GM13976 (cell line): Measurements from ENCODE around the gene BPIFB1.

Experiments used
- DNase-seq: peaks from one replicate; pipeline ENCODE4 v3.0.0; 2012; ENCODE audit warnings: low spot score
- CTCF ChIP-seq: IDR thresholded peaks from 2 replicates; pipeline ENCODE4 v1.5.1; 2012; ENCODE audit warnings: borderline replicate concordance, mild to moderate bottlenecking; ENCODE audit not compliant: insufficient read depth; ENCODE audit errors: extremely low read depth, missing control alignments, control extremely low read depth
- in situ Hi-C: fragments of 300-500 bp; cut with MboI; formaldehyde crosslinking; loops from one replicate; pipeline ENCODE4 v1.12.0; 2022; ENCODE audit warnings: low sequenced_read_pairs, mixed read lengths, inconsistent platforms; ENCODE audit not compliant: unreplicated experiment

The BPIFB1 gene

DNA sequence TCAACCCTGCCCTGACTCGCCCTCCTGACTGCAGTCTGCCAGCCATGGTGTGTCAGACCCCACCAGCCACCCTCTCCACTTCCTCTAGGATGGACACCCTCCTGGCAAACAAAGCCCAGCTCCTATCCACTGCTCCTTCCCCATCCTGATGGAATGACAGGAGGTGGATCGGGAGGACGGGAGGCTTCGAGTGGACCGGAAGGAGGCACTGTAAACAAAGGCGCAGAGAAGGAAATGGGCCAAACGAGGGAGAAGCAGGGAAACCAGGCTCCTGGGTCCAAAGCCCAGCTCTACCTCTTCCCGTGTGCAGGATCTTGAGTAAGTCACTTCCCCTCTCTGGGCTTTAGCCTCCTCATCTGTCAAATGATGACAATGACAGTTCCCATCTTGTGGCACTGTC lies 40.2 kb downstream of the BPIFB1 start:
- no peak for TF ChIP-seq CTCF
- in situ Hi-C loops = no loop called here
- DNase-seq = no peak

DNA sequence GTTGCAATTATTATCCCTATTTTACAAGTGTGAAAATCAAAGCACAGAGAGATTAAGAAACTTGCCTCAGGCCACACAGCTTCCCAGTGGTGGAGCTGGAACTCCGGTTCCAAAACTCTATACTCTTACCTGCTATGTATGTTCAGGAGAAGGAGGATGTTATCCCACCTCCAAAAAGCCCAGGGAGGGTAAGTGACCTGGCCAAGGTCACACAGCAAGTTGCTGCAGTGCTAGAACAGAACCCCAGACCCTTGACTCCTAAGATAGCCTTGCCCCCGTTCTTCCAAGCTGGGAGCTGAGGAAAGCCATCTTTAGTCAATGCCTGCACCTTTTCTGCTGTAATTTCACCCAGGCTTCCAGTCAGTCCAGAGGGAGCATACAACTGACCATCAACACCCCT lies 42.3 kb downstream of the BPIFB1 start:
- TF ChIP-seq CTCF = no peak
- in situ Hi-C loops = no loop called here
- no peak for DNase-seq

GRCh38 chr20:33328157-33329137 lies 45.4 kb downstream of the BPIFB1 start:
- in situ Hi-C loops = no loop called here
- TF ChIP-seq CTCF = no peak
- no peak for DNase-seq

DNA sequence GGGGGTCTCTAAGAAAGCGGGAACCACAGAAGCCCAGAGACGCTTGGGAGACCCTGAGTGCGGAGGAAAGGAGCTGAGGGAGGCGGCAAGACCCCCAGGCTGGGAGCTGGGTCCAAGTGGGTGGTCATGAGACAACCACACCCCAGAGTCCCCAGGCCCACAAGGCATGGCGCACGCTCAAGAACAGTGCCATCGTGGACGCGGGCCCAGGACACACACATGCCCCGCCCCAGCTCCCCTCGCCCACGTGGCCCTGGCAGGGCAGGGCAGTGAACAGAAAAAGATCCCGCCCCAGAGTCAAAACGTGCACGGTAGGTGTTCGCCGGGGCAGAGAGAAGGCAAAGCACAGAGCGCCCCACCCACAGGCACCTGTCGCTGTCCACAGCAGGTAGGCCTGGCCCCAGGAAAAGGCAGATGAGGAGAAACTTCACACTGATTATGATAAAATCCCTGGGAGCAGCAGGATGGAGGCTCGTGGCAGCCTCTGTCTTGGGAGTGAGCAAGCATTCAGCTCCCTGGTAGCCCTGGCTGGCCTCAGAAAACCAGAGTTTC lies 50.0 kb downstream of the BPIFB1 start:
- TF ChIP-seq CTCF = no peak
- in situ Hi-C loops = no loop called here
- no peak for DNase-seq

GRCh38 chr20:33333616-33334015 lies 50.6 kb downstream of the BPIFB1 start:
- no peak for TF ChIP-seq CTCF
- DNase-seq = no peak
- in situ Hi-C loops = no loop called here

DNA sequence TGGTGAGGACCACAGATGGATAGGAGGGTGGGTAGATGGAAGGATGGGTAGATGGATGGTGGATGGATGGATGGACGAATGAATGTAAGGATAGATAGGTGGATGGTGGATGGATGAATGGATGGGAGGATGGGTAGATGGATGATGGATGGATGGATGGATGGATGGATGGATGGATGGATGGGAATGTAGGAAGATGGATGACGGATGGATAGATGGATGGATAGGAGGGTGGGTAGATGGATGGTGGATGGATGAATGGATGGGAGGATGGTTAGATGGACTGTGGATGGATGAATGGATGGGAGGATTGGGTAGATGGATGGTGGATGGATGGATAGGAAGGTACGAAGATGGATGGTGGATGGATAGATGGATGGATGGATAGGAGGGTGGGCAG lies 51.1 kb downstream of the BPIFB1 start:
- in situ Hi-C loops = no loop called here
- TF ChIP-seq CTCF = no peak
- DNase-seq = no peak
